ENCODE data around the gene CIAPIN1.
"Not testable (repeated sequence)": the region's sequence is repeated elsewhere in the genome, so short reads cannot be mapped to it uniquely, and the experiment has no call there.

Gene CIAPIN1

GRCh38 chr16:57452021-57452420 lies 4.8 kb upstream of the CIAPIN1 start:
- TF ChIP-seq CTCF (IDR thresholded peaks at IDR 0.05): no peak
- no peak for TF ChIP-seq ZFX (IDR thresholded peaks at IDR 0.05; ENCODE audit: borderline replicate concordance)
- no peak overlapping the region for H3K27ac ChIP-seq

GRCh38 chr16:57446531-57447185 lies 527 bp downstream of the CIAPIN1 start:
- TF ChIP-seq CTCF (IDR thresholded peaks at IDR 0.05) (no peak), ZFX (IDR thresholded peaks at IDR 0.05; ENCODE audit: borderline replicate concordance) (no peak)
- peak overlapping the region; percentile 80 for H3K27ac ChIP-seq

- TF ChIP-seq CTCF (IDR thresholded peaks at IDR 0.05) (no peak), ZFX (IDR thresholded peaks at IDR 0.05; ENCODE audit: borderline replicate concordance) (no peak)
- H3K27ac ChIP-seq: no peak overlapping the region
These were observed 1.7 kb downstream of the CIAPIN1 start for GRCh38 chr16:57445510-57445909.

- no peak overlapping the region for H3K27ac ChIP-seq
- TF ChIP-seq CTCF (IDR thresholded peaks at IDR 0.05): no peak
- no peak for TF ChIP-seq ZFX (IDR thresholded peaks at IDR 0.05; ENCODE audit: borderline replicate concordance)
These were observed 2.5 kb downstream of the CIAPIN1 start for GRCh38 chr16:57444711-57445110.

GRCh38 chr16:57440551-57440950 lies 6.6 kb downstream of the CIAPIN1 start:
- not testable (repeated sequence) for H3K27ac ChIP-seq

GRCh38 chr16:57439947-57440346 lies 7.2 kb downstream of the CIAPIN1 start:
- not testable (repeated sequence) for H3K27ac ChIP-seq

- no peak overlapping the region for H3K27ac ChIP-seq
- TF ChIP-seq ZFX (IDR thresholded peaks at IDR 0.05; ENCODE audit: borderline replicate concordance) (no peak), CTCF (IDR thresholded peaks at IDR 0.05) (no peak)
These were observed 11.3 kb downstream of the CIAPIN1 start for GRCh38 chr16:57435838-57436237.

GRCh38 chr16:57434003-57434402 lies 13.2 kb downstream of the CIAPIN1 start:
- H3K27ac ChIP-seq: 0 out of 2 replicates have a peak overlapping the region, but pooled peaks have one; percentile 50
- no peak for TF ChIP-seq ZFX (IDR thresholded peaks at IDR 0.05; ENCODE audit: borderline replicate concordance)
- TF ChIP-seq CTCF (IDR thresholded peaks at IDR 0.05): no peak

Data from 22Rv1 (cell line).